GM19455 (cell line): ENCODE results near the gene CCDC137.
"Not testable (repeated sequence)": the region's sequence is repeated elsewhere in the genome, so short reads cannot be mapped to it uniquely, and the experiment has no call there.

Source experiments
- ATAC-seq: cut with Tn5 transposase; IDR thresholded peaks from one replicate; pipeline ENCODE4 v1.9.1; 2021; ENCODE audit not compliant: unreplicated experiment

CCDC137 gene

GRCh38 chr17:81666342-81667191 lies at the start of gene CCDC137, which contains the start of gene OXLD1:
TSS of gene CCDC137 (plus strand) at chr17:81666737. CDS start at chr17:81666767, 30 bp downstream.
TSS of gene OXLD1 (minus strand) at chr17:81666605. CDS start at chr17:81666577, 28 bp downstream.
- peak; percentile 90 for ATAC-seq

- no peak for ATAC-seq
These were observed 49.7 kb upstream of the CCDC137 start for GRCh38 chr17:81616877-81617276.

DNA sequence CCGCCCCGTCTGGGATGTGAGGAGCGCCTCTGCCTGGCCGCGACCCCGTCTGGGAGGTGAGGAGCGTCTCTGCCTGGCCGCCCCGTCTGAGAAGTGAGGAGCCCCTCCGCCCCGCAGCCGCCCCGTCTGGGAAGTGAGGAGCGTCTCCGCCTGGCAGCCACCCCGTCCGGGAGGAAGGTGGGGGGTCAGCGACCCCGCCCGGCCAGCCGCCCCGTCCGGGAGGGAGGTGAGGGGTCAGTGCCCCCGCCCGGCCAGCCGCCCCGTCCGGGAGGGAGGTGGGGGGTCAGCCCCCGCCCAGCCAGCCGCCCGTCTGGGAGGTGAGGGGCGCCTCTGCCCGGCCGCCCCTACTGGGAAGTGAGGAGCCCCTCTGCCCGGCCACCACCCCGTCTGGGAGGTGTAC lies 48.2 kb upstream of the CCDC137 start:
- ATAC-seq, result not testable (repeated sequence)

- no peak for ATAC-seq
These were observed 44.9 kb upstream of the CCDC137 start for GRCh38 chr17:81621494-81622130.

DNA sequence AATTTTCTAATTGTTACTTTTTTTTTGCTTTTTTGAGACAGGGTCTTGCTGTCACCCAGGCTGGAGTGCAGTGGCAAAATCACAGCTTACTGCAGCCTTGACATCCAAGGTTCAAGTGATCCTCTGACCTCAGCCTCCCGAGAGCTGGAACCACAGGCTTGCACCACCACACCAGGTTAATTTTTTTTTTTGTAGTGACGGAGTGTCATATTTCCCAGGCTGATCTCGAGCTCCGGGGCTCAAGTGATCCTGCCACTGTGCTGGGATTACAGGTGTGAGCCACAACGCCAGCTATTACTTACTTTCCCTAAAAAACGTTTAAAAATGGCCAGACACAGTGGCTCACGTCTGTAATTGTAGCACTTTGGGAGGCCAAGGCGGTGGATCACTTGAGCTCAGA lies 36.3 kb upstream of the CCDC137 start:
- ATAC-seq, result no peak

- ATAC-seq, result no peak
These were observed 35.1 kb upstream of the CCDC137 start for GRCh38 chr17:81631482-81631881.

GRCh38 chr17:81635431-81635830 lies 31.1 kb upstream of the CCDC137 start:
- ATAC-seq, result no peak

DNA sequence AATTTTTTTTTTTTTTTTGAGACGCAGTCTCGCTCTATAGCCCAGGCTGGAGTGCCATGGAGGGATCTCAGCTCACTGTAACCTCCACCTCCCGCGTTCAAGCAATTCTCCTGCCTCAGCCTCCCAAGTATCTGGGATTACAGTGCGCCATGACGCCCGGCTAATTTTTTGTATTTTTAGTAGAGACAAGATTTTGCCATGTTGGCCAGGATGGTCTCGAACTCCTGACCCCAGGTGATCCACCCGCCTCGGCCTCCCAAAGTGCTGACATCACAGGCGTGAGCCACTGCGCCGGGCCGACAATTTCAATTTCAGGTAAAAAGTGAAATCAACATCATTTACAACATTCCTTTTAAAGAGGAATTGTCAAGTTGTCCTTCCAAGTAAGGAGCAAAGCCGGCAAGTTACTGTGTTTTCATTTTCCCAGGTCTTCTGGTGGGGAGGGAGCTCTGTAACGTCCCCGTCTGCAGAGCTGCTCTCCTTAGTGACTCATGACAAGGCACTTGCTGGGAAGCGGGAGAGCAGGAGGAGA lies 30.5 kb upstream of the CCDC137 start:
- ATAC-seq, result no peak

GRCh38 chr17:81636505-81637288 lies 29.8 kb upstream of the CCDC137 start, which contains the start of the genes NPLOC4 and TSPAN10:
TSS of gene NPLOC4 (minus strand) at chr17:81637112. CDS start at chr17:81636930, 182 bp downstream.
TSS of gene TSPAN10 (plus strand) at chr17:81637196. CDS start at chr17:81642413, 5,217 bp downstream.
- peak; percentile 76 for ATAC-seq

DNA sequence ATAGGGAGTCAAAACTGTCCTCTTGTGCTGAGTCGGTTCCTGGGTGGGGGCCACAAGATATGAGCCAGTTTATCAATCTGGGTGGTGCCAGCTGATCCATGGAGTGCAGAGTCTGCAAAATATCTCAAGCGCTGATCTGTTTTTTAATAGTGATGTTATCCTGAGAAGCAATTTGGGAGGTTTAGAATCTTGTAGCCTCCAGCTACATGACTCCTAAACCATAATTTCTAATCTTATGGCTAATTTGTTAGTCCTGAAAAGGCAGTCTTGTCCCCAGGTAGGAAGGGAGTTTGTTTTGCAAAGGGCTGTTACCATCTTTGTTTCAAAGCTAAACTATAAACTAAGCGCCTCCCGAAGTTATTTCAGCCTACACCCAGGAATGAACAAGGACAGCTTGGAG lies 27.9 kb upstream of the CCDC137 start:
- no peak for ATAC-seq

- ATAC-seq, result no peak
These were observed 26.5 kb upstream of the CCDC137 start for GRCh38 chr17:81640011-81640410.

GRCh38 chr17:81641825-81642489 lies 24.6 kb upstream of the CCDC137 start:
- no peak for ATAC-seq

- no peak for ATAC-seq
These were observed 22.0 kb upstream of the CCDC137 start for GRCh38 chr17:81644496-81644895.

DNA sequence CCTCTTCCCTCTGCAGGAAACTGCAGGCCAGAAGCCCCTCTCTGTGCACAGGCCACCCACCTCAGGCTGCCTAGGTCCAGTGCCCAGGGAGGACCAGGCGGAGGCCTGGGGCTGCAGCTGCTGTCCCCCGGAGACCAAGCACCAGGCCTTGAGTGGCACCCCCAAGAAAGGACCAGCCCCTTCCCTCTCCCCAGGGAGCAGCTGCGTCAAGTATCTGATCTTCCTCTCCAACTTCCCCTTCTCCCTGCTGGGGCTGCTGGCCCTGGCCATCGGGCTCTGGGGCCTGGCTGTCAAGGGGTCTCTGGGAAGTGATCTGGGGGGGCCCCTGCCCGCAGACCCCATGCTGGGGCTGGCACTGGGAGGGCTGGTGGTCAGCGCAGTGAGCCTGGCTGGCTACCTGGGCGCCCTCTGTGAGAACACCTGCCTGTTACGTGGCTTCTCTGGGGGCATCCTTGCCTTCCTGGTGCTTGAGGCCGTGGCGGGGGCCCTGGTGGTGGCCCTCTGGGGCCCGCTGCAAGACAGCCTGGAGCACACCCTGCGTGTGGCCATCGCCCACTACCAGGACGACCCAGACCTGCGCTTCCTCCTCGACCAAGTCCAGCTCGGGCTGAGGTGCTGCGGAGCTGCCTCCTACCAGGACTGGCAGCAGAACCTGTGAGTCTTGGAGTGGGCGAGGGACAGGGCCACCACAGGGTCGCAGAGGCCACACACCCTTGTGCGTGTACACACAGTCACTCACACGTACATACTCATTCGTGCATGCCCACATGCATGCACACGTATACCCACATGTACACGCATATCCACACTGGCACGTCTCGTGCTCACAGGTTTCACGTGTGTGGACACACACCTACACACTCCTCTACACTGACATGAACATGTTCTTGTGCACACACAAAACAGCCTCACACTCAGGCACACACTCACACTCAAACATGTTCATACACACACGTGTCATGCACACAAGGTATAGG lies 21.3 kb upstream of the CCDC137 start:
- ATAC-seq, result no peak

DNA sequence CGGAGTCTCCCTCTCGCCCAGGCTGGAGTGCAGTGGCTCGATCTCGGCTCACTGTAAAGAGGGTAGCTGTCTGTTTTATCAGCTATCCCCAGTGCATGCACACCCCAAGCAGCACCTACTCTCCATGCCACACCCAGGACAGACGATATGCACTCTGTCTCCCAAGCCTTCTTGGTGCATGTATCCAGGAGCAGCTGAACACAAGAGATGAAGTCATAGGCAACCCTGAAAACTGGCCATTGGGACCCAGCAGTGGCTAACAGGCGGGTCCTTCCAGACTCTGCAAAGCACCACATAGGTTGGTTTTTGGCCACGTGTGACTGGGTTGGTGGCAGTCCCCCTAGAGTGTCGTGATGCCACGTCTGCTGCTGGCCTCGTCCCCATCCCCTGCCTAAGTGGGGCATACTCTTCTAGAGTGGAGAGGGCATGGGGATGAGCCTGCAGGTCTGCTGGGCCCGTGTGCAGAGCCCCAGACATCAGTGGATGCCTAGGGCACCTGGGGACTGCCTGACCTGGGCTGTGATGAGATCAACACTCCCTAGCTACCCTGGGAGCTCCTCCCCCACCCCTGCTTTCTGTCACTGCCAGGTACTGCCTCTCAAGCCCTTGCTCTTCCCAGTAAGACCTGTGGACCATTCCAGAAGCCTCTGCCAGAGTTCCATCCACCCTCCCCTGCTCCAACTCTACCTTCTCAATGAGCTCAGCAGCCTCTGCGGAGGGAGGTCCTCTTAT lies 19.5 kb upstream of the CCDC137 start:
- ATAC-seq, result no peak

DNA sequence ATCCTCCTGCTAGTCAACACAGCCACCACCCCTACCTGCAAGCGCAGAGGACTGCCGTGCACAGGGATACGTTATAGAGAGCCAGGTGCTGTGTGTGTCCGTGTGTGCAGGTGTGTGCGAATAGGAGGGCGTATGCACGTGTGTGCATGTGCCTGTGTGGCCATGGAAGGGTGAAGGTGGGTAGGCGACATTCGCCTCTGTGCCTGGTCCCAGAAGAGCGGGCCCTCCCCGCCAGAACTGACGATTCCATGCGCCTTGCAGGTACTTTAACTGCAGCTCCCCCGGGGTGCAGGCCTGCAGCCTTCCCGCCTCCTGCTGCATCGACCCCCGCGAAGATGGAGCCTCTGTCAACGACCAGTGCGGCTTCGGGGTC lies 18.9 kb upstream of the CCDC137 start:
- no peak for ATAC-seq

DNA sequence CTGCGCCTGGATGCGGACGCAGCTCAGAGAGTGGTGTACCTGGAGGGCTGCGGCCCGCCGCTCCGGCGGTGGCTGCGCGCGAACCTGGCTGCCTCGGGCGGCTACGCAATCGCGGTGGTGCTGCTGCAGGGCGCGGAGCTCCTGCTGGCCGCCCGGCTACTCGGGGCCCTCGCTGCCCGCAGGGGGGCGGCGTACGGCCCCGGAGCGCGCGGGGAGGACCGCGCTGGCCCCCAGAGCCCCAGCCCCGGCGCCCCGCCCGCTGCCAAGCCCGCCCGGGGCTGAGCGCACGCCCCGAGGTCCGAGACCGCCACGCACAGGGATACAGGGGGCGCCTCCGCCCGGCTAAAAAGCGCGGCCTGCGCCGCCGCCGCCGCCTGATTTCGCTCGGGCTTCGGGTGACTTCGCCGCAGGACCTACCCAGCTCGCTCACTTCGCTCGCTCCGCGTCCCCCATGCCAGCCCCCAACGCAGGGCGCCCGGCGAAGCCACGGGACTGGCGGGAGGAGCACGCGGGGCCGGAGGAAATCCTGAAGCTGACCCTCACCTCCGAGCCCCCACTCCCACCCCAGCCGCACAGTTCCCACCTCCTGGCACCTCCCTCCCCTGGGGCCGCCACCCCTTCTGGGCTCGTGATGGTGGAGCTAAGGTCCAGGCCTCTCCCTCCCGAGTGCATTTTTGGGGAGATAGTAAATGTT lies 18.4 kb upstream of the CCDC137 start:
- no peak for ATAC-seq

- ATAC-seq, result no peak
These were observed 17.8 kb upstream of the CCDC137 start for GRCh38 chr17:81648707-81649085.
